Ovary (tissue), 3 donors: Measurements from ENCODE around the gene MYO9B.

Experiments
- CTCF ChIP-seq, 3 donors: fragments of 450-650 bp in 2 of 3; fragments of 200-600 bp in 1 of 3; IDR thresholded peaks; one replicate each; pipeline versions ENCODE4 v1.5.1 to v1.8.0; 2016 to 2022; ENCODE audit warnings: antibody characterized with exemption in 3 of 3, mild to moderate bottlenecking in 1 of 3
- POLR2A ChIP-seq: fragments of 450-650 bp; IDR thresholded peaks from one replicate; pipeline ENCODE4 v1.6.1; 2017; ENCODE audit warnings: antibody characterized with exemption, mild to moderate bottlenecking, moderate library complexity
- donor health status: DM: no; HTN: no; CAD: no.

DNA sequence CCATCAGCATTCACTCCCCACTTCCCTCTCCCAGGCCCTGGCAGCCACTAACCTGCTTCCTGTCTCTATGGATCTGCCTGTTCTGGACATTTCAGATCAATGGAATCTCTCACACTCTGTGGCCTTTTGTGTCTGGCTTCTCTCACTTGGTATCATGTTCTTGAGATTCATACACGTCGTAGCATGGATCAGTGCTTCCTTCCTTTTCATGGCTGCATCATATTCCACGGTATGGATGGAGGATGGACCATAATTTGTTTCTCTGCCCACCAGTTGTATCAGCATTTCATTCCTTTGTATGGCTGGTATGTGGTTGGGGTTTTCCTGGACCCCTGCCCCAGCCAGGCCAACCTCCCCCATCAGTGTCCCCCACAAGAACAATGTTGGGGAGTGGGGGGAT lies 36.2 kb downstream of the MYO9B start:
- TF ChIP-seq CTCF (IDR thresholded peaks at IDR 0.05) (no peak), POLR2A (no peak)
